NCI-H446 (cell line): ENCODE data around the gene SLC35A4.

ENCODE experiments used
- DNase-seq, 2 experiments: peaks; one replicate each; lab custom pipeline; 2025; lab: John Stamatoyannopoulos, UW

Gene SLC35A4, protein sequence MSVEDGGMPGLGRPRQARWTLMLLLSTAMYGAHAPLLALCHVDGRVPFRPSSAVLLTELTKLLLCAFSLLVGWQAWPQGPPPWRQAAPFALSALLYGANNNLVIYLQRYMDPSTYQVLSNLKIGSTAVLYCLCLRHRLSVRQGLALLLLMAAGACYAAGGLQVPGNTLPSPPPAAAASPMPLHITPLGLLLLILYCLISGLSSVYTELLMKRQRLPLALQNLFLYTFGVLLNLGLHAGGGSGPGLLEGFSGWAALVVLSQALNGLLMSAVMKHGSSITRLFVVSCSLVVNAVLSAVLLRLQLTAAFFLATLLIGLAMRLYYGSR

DNA sequence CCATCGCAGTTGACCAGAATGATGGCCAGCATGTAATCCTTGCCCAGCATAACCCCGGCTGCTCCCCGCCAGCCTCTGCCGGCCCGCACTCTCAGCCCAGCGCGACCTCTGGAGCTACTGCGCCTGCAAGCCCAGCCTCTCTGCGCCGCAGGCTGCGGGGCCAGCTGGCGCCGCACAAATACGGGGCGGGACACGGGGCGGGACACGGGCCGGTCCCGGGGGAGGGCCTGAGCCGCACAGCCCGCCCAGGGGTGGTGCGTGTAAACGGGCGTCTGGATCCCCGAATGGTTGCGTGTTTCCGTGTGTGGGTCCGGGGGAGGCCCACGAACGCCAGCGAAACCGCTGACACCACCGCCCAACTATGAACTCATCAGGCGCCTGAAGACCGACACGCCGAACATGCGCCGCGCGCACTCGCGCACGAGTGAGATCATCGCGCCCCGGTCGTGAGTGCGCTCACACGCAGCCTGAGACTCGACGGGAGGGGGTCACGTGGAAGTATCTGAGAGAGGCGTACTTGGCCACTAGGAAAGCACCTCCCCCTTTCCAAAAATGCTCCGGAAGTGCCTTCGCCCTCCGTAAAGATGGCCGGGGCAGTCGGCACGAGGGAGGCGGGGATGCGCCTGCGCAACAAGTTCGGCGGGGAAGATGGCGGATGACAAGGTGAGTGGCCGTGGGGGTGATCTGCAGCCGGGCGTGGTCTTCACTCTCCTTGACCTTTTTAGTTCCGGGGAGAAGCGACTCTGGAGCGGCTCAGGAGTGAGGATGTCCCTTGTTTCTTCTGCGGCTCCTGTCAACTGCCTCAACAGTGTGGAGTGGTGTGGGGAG lies at the start of gene SLC35A4, which contains the start of gene APBB3:
SLC35A4 (plus strand) TSS at position 633 of the 828 bp plus-strand sequence. CDS start 2,342 bp downstream, outside the sequence.
APBB3 (minus strand) TSS at position 403 of the 828 bp plus-strand sequence; CDS start at position 50, 353 bp downstream.
- peak; percentile 95 to 98 for DNase-seq

DNA sequence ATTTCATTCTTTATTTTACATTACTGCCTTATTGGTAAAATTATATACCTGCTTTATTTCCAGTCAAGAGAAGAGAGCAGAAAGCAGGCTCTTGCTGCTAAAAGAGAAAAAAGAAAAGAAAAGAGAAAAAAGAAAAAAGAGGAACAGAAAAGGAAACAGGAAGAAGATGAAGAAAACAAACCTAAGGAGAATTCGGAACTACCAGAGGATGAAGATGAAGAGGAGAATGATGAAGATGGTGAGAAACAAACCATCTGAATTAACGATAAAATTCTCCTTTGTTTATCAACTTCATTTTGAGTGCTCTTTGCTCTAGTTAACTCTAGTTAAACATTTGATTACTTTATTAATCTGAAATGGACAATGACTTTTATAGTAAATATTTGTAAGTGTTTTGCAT lies 40.6 kb upstream of the SLC35A4 start:
- no peak for DNase-seq

DNA sequence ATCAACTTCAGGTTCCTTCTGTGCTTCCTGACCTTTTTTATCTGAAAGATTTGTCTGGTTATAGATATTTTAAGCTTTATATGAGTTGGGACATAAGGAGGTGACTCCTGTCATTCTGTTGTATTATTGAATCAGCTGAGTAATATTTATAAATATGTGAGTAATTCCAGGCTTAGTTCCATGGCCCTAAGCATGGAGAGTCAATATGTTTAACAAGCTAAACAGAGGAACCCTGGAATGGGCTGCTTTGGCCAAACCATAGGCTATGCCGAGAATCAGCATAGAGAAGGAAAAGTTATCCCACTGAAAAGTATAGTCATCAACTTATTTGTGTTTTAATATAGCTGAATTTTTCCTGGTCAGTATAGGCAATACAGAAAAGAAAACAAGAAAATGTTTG lies 24.4 kb upstream of the SLC35A4 start:
- DNase-seq: no peak

DNA sequence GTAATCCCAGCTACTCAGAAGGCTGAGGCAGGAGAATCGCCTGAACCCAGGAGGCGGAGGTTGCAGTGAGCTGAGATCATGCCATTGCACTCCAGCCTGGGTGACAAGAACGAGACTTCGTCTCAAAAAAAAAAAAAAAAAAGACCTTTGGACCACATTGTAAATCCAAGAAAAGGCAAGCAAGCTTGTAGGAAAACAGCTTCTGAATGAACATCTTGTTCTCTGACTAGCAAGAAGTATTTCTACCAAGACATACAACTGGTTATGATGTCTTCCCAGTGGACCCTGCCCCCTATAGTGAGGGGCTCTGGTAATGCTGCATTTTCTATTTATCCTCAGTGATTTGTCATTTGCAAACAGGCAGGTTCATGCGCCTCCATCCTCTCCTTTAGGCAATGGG lies 21.7 kb upstream of the SLC35A4 start:
- DNase-seq: no peak

DNA sequence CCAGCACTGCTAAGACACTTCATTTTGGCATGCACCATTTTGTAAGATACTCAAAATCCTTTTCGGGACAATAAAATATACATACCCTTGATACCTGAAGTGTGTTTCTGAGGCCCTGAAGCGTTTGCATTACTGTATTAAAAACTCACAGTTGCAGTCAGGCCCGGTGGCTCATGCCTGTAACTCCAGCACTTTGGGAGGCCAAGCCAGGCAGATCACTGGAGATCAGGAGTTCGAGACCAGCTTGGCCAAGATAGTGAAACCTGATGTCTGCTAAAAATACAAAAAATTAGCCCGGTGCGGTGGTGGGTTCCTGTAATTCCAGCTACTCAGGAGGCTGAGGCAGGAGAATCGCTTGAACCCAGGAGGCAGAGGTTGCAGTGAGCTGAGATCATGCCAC lies 19.6 kb upstream of the SLC35A4 start:
- DNase-seq: no peak

DNA sequence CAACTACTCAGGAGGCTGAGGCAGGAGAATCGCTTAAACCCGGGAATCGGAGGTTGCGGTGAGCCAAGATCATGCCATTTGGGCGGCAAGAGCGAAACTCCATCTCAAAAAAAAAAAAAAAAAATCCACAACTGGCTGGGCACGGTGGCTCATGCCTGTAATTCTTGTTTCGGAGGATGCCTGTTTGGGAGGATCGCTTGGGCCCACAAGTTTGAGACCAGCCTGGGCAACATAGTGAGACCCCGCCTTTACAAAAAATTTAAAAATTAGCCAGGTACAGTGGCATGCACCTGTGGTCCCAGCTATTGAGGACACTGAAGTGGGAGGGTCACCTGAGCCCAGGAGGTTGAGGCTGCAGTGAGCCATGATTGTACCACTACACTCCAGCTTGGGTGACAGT lies 19.0 kb upstream of the SLC35A4 start:
- no peak for DNase-seq

DNA sequence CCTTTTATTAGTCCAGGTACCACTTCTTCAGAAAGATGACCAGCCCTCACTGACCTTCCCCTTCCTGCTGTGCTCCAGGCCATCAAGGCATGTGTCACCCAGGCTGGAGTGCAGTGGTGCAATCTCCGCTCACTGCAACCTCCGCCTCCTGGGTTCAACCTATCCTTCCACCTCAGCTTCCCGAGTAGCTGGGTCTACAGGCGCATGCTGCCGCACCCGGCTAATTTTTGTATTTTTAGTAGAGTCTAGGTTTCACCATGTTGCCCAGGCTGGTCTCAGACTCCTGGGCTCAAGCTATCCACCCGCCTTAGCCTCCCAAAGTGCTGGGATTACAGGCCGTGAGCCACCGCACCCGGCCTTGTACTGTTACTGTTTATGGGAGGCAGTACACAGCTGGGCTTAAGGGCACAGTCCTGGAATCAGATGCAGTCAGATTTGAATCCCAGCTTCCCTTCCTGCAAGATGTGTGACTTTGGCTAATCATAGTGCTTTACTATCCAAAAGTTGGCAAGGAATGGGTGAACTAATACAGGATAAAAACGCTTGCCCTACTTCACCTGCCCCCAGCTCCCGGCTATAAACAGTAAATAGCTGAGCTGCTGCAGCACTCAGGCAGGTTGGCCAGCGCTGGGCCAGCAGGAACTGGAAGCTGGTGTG lies 17.6 kb upstream of the SLC35A4 start:
- no peak for DNase-seq

DNA sequence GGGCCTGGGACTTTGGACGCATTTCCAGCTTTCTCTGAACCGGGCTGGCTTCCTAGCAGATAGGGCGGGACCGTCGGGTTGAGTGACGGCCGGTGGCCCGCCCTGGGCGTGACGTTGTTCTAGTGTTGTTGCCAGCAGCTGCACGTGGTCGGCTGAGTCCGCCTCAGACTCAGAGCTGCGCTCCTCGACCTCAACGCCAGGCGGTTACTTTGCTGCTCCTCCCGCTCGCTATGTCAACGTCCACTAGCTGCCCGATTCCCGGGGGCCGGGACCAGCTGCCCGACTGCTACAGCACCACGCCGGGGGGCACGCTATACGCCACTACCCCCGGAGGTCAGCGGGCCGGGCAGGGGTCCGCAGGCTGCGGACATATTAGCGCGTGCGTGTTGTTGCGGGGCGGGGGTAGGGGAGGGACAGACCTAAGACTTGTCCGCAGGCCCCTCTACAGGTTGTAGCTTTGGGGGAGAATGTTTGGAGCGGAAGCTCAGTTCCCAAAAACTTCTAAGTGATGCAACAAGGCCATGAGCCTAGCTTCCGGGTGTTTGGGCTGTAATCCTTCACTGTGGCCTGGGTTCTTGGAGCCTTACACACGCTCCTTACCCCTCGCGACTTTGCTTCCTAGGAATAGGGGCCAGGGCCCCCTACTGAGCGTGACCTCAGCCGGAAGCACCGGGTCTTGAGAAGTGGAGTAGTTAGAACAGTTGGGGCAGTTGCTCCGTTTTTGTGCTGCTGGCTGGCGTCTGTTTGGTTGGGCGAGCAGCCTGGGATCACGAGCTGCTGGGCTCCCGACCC lies 16.9 kb upstream of the SLC35A4 start, which contains the start of gene EIF4EBP3:
EIF4EBP3 (plus strand) TSS at position 155 of the 792 bp plus-strand sequence; CDS start at position 231, 76 bp downstream.
- no peak for DNase-seq

DNA sequence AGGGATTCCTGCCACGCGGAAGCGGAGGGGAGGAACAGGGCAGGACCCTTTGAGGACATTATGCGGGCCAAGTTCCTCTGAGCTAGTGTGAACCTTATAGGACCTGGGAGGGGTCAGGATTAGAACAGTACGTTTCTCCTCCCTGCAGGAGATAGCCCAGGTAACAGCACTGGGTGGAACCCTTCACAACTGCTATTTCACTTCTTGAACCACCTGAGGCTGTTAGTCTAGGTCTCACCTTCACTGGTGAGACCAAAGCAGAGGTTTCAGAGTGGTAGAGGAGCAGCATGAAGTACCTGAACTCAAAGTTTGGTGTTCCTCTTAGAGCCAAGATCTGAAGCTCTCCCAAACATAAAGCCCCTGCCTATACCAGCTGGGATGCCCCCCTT lies 16.3 kb upstream of the SLC35A4 start:
- no peak for DNase-seq

DNA sequence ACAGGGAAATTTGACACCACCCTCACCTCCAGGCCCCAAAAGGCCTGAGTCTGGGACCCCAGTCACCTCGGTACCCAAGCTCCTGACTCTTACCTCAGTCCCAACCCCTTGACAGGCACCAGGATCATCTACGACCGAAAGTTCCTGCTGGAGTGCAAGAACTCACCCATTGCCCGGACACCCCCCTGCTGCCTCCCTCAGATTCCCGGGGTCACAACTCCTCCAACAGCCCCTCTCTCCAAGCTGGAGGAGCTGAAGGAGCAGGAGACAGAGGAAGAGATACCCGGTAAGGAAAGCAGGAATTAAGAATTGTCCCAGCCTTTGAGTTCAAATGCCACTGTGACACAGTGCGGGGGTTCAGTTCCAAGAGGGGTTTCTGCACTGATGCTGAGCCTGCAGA lies 15.8 kb upstream of the SLC35A4 start:
- no peak for DNase-seq

DNA sequence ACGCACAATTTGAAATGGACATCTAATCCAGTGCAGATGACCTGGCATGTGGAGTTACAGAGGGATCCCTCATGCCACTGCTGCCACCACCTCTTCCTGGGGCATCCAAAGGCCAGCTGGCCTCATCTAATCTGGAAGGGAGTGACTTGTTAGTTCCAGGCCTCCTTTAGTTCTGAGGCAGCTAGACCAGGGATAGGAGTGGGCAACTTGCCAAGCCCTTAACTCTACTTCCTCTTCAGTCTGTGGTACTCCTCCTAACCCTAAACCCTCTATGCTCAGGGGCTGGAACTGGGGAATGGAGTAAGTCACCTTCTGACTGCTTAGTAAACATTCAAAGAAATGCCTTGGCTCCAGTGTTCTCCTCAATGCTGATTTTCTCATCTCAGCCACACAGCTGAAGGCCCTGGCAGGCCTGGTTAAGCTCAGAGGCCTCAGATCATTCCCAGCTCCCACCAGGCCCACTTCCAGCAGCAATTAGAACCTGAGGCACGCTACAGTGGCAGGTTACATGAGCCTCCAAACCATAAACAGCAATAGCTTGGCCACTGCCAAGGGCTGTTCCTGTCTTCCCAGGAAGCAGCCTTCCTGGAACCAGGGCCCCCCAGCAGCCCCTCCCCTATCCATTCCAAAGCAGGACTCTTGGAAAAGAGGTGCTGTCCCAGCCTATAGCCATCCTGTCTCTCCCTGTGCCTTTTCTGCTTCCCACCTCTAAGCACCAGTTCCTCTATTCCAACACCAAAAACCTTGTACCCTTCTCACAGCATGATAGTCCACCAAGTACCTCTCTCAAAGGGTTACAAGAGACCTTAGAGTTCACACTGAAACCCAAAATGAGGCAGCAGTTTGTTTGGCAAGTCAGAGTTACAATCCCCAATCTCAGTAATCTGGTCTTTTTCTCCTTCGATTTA lies 15.1 kb upstream of the SLC35A4 start:
- DNase-seq: no peak

DNA sequence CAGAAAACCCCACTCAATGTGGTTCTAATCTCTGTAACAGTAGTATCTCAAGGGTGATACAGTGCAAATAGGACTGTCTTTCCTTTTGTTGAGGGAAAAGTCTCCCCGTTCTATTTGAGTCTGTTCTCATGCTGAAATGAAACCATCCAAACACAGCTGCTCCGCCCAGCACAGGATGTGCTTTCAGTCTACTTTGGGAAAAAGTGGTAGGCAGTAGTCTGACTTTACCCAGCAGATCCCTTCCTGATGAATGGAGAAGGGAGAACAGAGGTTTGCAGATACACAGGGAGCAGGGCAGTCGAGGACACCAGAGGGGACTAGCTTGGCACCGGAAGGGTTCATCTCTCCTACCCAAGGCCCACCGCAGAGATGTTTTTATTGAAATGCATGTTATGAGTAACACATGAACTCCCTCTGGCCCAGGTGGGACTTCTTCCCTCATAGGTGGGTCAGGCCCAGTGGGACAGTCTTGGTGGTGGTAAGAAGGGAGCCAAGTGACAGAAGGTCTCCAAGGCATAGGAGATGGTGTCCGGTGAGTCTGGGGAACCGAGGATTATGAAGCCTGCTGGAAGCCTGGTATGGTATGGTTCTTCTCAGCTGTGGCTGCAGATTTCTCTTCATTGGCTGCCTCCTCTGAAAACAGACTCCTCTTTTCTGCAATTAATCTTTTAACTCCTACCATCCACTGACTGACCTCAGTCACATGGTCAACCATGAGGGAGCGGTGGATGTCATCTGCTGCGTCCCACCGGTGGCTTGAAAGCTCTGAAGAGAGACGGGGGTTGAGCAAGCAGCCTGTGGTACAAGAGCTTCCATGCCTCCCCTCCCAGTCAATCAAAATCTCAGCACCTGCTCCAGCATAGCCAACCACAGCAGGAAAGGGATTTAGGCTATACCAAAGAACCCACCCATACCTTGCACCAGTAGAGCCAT lies 14.2 kb upstream of the SLC35A4 start:
- no peak for DNase-seq

DNA sequence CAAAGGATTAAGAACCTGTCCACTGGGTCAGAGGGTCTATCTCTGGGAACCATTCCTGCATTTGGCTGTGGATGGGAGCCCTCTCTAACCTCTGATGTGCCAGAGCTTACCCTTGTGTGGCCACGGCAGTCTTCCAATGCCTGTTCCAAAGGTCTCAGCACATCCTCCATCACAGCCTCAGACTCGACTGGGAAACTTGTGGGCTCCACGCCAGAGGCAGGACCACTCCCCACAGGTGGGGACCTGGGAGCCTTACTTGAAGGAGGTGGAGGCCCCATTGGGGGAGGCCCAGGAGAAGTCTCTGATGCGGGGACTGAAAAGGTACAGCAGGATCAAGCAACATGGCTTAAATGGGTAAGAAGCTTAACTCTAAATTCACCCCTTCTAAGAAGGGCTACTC lies 12.8 kb upstream of the SLC35A4 start:
- no peak for DNase-seq

DNA sequence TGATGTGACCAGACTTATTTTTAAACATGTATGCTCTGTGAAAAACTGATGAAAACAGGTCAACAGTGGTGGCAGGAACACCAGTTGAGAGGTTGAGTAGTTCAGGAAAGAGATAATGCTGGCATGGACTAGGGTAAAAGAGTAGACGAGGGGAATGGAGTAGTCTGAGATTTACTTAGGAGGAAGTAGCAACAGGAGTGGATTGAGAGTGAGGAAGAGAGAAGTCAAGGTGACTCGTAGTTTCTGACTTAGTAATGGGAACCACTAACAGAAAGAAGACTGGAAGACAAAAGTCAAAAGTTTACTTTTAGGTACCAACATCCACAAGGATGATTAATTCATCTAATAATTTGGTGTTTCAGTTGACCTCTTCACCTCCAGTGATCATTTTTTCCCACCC lies 11.0 kb upstream of the SLC35A4 start:
- DNase-seq: no peak

DNA sequence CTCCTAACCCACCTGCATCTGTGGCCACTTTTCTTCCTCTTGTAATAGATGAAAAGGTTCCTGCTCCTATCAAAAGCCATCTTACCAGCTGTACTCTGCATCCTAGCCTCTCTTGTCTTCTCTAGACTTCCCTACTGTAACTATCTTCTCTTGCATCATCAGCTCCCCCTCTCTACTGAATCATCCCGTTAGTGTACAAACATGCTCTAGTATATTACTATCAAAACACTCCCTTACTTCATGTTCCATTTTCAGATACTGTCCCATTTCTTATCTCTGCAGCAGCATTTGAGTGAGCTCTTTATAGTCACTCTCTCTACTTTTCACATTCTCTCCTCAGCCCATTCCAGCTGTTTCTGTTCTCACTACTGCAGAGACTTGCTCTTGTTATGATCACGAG lies 10.2 kb upstream of the SLC35A4 start:
- no peak for DNase-seq

DNA sequence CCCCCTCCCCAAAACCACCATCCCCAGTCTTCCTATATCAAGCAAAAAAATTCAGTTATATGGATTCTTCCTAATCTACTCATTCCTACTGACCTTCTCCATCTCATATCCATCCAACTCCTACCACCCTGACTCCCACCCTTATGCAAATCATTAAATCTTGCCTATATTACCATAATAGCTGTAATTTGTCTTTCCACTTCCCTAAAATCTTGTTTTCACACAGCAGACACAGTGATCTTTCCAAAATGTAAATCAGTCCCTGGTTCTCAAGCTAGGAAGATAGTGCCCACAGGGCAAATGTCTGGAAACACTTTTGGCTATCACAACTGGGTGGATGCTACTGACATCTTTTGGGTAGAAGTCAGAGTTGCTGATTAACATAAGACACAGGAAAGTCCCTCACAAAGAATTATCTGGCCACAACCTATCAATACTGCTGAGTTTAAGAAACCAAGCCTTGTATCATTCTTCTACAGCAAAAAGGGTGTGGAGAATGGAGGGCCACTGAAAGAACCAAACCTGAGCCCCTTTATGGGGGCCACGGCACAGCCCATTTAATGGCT lies 8.8 kb upstream of the SLC35A4 start:
- DNase-seq: no peak

DNA sequence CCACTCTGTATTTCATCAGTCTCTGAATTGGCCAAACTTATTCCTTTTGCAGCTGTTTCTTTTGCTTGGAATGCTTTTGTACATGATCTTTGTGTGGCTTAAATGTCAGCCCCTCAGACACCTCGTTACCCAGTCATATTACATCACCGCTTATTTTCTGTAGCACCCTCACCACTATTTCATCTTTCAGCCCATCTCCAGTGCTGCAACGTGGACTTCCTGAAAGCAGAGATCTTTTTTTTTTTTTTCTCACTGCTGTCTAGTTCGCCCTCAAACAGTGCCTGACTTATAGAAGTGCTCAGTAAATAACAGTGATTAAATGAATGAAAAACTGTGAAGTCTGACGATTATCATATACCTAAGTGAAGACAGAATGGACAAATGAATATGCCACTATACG lies 8.2 kb upstream of the SLC35A4 start:
- no peak for DNase-seq

DNA sequence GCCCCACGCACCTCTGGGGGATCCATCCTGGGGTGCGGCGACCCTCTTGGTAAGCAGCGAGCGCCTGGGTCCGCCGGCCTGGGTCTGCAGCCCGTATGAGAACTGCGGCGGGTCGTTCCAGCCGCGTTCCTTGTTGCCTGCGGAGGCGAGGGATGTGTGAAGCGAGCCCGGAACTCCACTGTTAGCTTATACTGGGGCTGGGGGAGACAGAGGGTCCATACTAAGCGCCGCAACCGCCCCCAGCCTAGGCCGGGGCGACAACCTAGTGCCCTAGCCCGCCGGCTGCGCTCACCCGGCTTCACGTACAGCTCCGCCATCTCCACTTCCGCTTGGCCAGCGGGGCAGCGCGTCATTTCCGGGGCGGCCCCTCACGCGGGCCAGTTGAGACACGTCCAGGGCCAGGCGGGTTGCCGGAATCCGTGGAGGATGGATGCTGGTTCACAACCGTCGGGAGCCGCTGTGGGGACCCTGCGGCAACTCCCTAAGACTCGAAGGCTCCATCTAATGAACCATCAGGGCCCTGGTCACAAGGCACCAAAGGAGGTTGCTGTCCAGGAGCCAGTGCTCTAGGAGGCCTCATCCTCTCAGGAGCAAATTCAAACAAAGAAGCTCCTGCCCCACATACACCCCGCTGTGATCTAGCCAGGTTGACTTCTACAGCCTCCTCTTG lies 7.4 kb upstream of the SLC35A4 start, which contains the start of gene SRA1:
SRA1 (minus strand) TSS at position 338 of the 670 bp plus-strand sequence; CDS start at position 317, 21 bp downstream.
- DNase-seq: peak; percentile 80 to 91
